ENCODE data around the gene CADPS2.

Gene CADPS2

DNA sequence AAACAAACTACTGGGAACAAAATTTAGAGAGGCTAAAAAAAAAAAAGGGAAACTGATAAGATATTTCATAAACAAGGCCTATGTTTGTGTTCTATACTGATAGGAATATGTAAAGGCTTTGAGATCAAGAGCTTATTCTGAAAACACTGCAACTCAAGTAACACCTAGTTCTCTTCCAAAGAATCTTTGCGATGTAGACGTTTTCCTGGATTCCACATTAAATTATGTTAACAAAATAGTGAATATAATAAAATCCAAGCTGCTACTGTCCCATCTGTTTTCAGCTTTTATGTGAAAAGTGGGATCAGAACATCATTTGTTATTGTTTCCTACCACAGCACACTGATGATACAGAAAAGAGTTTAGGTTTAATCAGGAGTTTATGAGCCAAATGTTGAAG, 130.6 kb downstream of the CADPS2 start:
- Histone ChIP-seq H3K4me1 (ENCODE audit: insufficient read depth, low read length) (no peaks in the 10 kb centered on the region), H3K27ac (ENCODE audit: low read length) (no peak overlapping the region), H3K9ac (ENCODE audit: low read depth, low read length) (no peak overlapping the region), H3K4me2 (ENCODE audit: insufficient read depth, low read length) (no peak overlapping the region), H3K27me3 (ENCODE audit: insufficient read depth, low read length, poor library complexity) (no peaks in the 10 kb centered on the region), H4K20me1 (ENCODE audit: insufficient read depth, low read length) (no peaks in the 10 kb centered on the region), H2AFZ (ENCODE audit: low read depth, low read length) (no peak overlapping the region), H3K9me3 (ENCODE audit: insufficient read depth, low read length, severe bottlenecking) (no peaks in the 10 kb centered on the region), H3K4me3 (ENCODE audit: low read depth in 1 of 2, low read length in 2 of 2) (no peak overlapping the region), H3K36me3 (ENCODE audit: insufficient read depth, low read length) (no peaks in the 10 kb centered on the region), H3K79me2 (ENCODE audit: insufficient read depth, low read length) (no peaks in the 10 kb centered on the region)
- TF ChIP-seq, protein P1, sequence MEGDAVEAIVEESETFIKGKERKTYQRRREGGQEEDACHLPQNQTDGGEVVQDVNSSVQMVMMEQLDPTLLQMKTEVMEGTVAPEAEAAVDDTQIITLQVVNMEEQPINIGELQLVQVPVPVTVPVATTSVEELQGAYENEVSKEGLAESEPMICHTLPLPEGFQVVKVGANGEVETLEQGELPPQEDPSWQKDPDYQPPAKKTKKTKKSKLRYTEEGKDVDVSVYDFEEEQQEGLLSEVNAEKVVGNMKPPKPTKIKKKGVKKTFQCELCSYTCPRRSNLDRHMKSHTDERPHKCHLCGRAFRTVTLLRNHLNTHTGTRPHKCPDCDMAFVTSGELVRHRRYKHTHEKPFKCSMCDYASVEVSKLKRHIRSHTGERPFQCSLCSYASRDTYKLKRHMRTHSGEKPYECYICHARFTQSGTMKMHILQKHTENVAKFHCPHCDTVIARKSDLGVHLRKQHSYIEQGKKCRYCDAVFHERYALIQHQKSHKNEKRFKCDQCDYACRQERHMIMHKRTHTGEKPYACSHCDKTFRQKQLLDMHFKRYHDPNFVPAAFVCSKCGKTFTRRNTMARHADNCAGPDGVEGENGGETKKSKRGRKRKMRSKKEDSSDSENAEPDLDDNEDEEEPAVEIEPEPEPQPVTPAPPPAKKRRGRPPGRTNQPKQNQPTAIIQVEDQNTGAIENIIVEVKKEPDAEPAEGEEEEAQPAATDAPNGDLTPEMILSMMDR (IDR thresholded peaks at IDR 0.05; ENCODE audit: borderline replicate concordance, extremely low read depth, low read length, poor library complexity, severe bottlenecking) = no peak
- TF ChIP-seq EZH2 (IDR thresholded peaks at IDR 0.05; ENCODE audit: borderline replicate concordance, low read depth, low read length, severe bottlenecking) = no peak
- ATAC-seq (ENCODE audit: insufficient read depth, low read depth) (no peak), DNase-seq (no peak)

DNA sequence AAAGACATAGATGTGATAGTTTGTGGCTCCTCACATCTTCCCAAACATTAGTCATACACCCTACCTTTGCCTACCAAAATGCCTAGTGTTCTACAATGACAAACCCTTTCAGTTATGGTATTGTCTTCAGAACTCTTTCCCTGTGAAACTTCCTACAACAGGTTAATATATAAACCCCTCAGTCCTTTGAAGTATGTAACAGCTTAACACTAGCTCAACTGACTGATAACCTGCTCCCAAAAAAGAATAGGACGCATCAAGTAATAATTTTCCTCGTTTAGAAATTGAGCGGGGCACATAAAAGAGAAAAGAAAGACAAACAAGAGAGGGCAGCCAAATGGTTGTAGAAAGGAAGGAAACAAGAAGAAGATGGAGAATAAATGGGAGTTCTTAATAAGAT, 133.7 kb downstream of the CADPS2 start:
- no peaks in the 10 kb centered on the region for H3K4me1 ChIP-seq (ENCODE audit: insufficient read depth, low read length)
- no peaks in the 10 kb centered on the region for H4K20me1 ChIP-seq (ENCODE audit: insufficient read depth, low read length)
- no peak overlapping the region for H3K9ac ChIP-seq (ENCODE audit: low read depth, low read length)
- H3K9me3 ChIP-seq (ENCODE audit: insufficient read depth, low read length, severe bottlenecking) = no peaks in the 10 kb centered on the region
- DNase-seq (no peak), ATAC-seq (ENCODE audit: insufficient read depth, low read depth) (no peak)
- H3K79me2 ChIP-seq (ENCODE audit: insufficient read depth, low read length) = no peaks in the 10 kb centered on the region
- H3K36me3 ChIP-seq (ENCODE audit: insufficient read depth, low read length) = no peaks in the 10 kb centered on the region
- no peak overlapping the region for H3K27ac ChIP-seq (ENCODE audit: low read length)
- no peak overlapping the region for H3K4me3 ChIP-seq (ENCODE audit: low read depth in 1 of 2, low read length in 2 of 2)
- H2AFZ ChIP-seq (ENCODE audit: low read depth, low read length) = no peak overlapping the region
- H3K27me3 ChIP-seq (ENCODE audit: insufficient read depth, low read length, poor library complexity) = no peaks in the 10 kb centered on the region
- H3K4me2 ChIP-seq (ENCODE audit: insufficient read depth, low read length) = no peak overlapping the region
- TF ChIP-seq, protein P1 (IDR thresholded peaks at IDR 0.05; ENCODE audit: borderline replicate concordance, extremely low read depth, low read length, poor library complexity, severe bottlenecking) = no peak
- no peak for TF ChIP-seq EZH2 (IDR thresholded peaks at IDR 0.05; ENCODE audit: borderline replicate concordance, low read depth, low read length, severe bottlenecking)

DNA sequence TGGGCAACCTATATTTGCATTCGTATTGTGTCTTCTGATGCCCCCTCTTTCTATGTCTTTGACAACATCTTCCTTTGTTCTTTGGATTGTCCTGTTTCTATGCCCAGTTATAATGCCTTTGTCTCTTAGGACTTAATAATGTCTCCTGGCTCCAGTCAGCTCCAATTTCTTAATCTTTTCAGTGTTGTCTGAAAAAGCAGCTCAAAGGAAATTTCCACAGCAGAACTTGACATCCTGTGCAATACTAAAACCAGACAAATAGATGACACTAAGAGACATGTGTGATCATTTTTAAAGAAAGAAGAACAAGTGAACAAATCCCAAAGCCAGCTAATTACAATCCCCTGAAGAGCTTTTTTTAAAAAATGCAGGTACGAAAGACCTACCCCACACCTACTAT, 135.9 kb downstream of the CADPS2 start:
- Histone ChIP-seq H3K4me2 (ENCODE audit: insufficient read depth, low read length) (no peak overlapping the region), H3K27ac (ENCODE audit: low read length) (no peak overlapping the region), H3K27me3 (ENCODE audit: insufficient read depth, low read length, poor library complexity) (no peaks in the 10 kb centered on the region), H2AFZ (ENCODE audit: low read depth, low read length) (no peak overlapping the region), H3K4me3 (ENCODE audit: low read depth in 1 of 2, low read length in 2 of 2) (no peak overlapping the region), H3K9ac (ENCODE audit: low read depth, low read length) (no peak overlapping the region), H3K36me3 (ENCODE audit: insufficient read depth, low read length) (no peaks in the 10 kb centered on the region), H3K79me2 (ENCODE audit: insufficient read depth, low read length) (no peaks in the 10 kb centered on the region), H3K9me3 (ENCODE audit: insufficient read depth, low read length, severe bottlenecking) (no peaks in the 10 kb centered on the region), H3K4me1 (ENCODE audit: insufficient read depth, low read length) (no peaks in the 10 kb centered on the region), H4K20me1 (ENCODE audit: insufficient read depth, low read length) (no peaks in the 10 kb centered on the region)
- ATAC-seq (ENCODE audit: insufficient read depth, low read depth) (no peak), DNase-seq (no peak)
- no peak for TF ChIP-seq EZH2 (IDR thresholded peaks at IDR 0.05; ENCODE audit: borderline replicate concordance, low read depth, low read length, severe bottlenecking)

DNA sequence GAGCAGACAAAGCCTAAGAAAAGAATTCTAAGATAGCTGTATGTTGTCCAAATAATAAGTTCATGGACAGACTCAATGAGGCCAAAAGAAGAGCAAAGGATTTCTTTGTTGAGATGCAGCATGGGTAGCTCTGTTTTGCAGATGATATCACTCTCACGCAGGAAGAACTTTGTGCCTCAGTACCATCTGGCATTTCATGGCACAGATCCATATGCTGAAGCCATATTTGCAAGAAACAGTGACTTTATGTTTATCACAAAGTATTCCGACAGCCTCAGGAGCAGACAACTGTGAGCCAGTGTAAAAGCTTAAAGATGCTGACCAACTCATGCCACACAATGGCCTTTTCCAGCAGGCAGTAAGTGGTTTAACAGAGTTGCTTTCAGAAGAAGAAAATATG, 138.1 kb downstream of the CADPS2 start:
- no peaks in the 10 kb centered on the region for H3K36me3 ChIP-seq (ENCODE audit: insufficient read depth, low read length)
- no peak overlapping the region for H3K4me2 ChIP-seq (ENCODE audit: insufficient read depth, low read length)
- TF ChIP-seq, protein P1 (IDR thresholded peaks at IDR 0.05; ENCODE audit: borderline replicate concordance, extremely low read depth, low read length, poor library complexity, severe bottlenecking) = no peak
- no peak for TF ChIP-seq EZH2 (IDR thresholded peaks at IDR 0.05; ENCODE audit: borderline replicate concordance, low read depth, low read length, severe bottlenecking)

More for the DNA sequence above, 138.1 kb downstream of the CADPS2 start:
- no peaks in the 10 kb centered on the region for H3K9me3 ChIP-seq (ENCODE audit: insufficient read depth, low read length, severe bottlenecking)
- ATAC-seq (ENCODE audit: insufficient read depth, low read depth) (no peak), DNase-seq (no peak)
- H3K4me3 ChIP-seq (ENCODE audit: low read depth in 1 of 2, low read length in 2 of 2) = no peak overlapping the region
- no peak overlapping the region for H3K27ac ChIP-seq (ENCODE audit: low read length)
- H3K27me3 ChIP-seq (ENCODE audit: insufficient read depth, low read length, poor library complexity) = no peaks in the 10 kb centered on the region
- no peak overlapping the region for H3K9ac ChIP-seq (ENCODE audit: low read depth, low read length)
- no peak overlapping the region for H2AFZ ChIP-seq (ENCODE audit: low read depth, low read length)
- H3K79me2 ChIP-seq (ENCODE audit: insufficient read depth, low read length) = no peaks in the 10 kb centered on the region
- H3K4me1 ChIP-seq (ENCODE audit: insufficient read depth, low read length) = no peaks in the 10 kb centered on the region
- H4K20me1 ChIP-seq (ENCODE audit: insufficient read depth, low read length) = no peaks in the 10 kb centered on the region
